B cell (primary cell): ENCODE data around the gene DPM2. TPM values are rescaled to one million over a fixed set of nuclear protein-coding genes. Genes with fewer than 3 reads are reported as not detected.

Experiments used
- ATAC-seq: fragments of 200-7000 bp; cut with Tn5 transposase; one replicate; pipeline ENCODE4 v1.10.0; 2021; ENCODE audit warnings: low read depth, mild to moderate bottlenecking, moderate number of reproducible peaks, moderate library complexity
- CTCF ChIA-PET: fragments of 350-600 bp; sonication (Branson Sonifier 250); formaldehyde crosslinking; loops from one replicate; lab custom pipeline; 2021; ENCODE audit warnings: antibody characterized with exemption, inconsistent platforms; lab: Charles Lee
- POLR2A ChIA-PET: fragments of 350-600 bp; sonication (Branson Sonifier 250); formaldehyde crosslinking; loops from one replicate; lab custom pipeline; 2021; ENCODE audit warnings: antibody characterized with exemption; lab: Charles Lee
- DNase-seq: peaks from one replicate; pipeline ENCODE4 v3.0.0; 2013
- H2AFZ ChIP-seq: 2 replicates; pipeline ENCODE4 v1.6.1; 2012; ENCODE audit warnings: mild to moderate bottlenecking, low read depth, low read length; ENCODE audit not compliant: insufficient read depth, poor library complexity, severe bottlenecking
- H3K27ac ChIP-seq, 2 donors: 1 replicate in 1 of 2; 2 replicates in 1 of 2; pipeline ENCODE4 v1.5.1; 2012 to 2013; ENCODE audit warnings: low read length in 2 of 2, mild to moderate bottlenecking in 2 of 2, moderate library complexity in 1 of 2
- H3K27me3 ChIP-seq, 4 experiments: fragments of 200-600 bp in 1 of 4; sonication (generic) in 1 of 4; replicated peaks in 1 of 4; 1 replicate in 2 of 4; 2 replicates in 2 of 4; pipeline versions ENCODE4 v1.6.1 to v1.7.0; 2013 to 2016; ENCODE audit warnings: low read length in 3 of 4, mild to moderate bottlenecking in 2 of 4, mixed read lengths in 1 of 4, moderate library complexity in 1 of 4; ENCODE audit not compliant: insufficient read depth in 4 of 4, control insufficient read depth in 3 of 4; ENCODE audit errors: control extremely low read depth in 1 of 4
- H3K36me3 ChIP-seq, 2 experiments: replicated peaks in 1 of 2; 1 replicate in 1 of 2; 2 replicates in 1 of 2; pipeline versions ENCODE4 v1.6.1 to v1.7.1; 2013; ENCODE audit warnings: low read length in 1 of 2; ENCODE audit not compliant: insufficient read depth in 2 of 2, control insufficient read depth in 1 of 2; ENCODE audit errors: control extremely low read depth in 1 of 2, extremely low read depth in 1 of 2
- H3K4me1 ChIP-seq, 2 donors: fragments of 200-600 bp in 1 of 2; sonication (generic) in 1 of 2; 1 replicate in 1 of 2; 2 replicates in 1 of 2; pipeline versions ENCODE4 v1.5.1 to v1.6.1; 2013 to 2017; ENCODE audit warnings: low read length in 2 of 2; ENCODE audit not compliant: control insufficient read depth in 2 of 2, insufficient read depth in 2 of 2
- H3K4me2 ChIP-seq: replicated peaks from 2 replicates; pipeline ENCODE3; 2012; ENCODE audit warnings: mild to moderate bottlenecking, low read depth, low read length; ENCODE audit not compliant: poor library complexity, severe bottlenecking
- H3K4me3 ChIP-seq, 5 experiments: fragments of 200-600 bp in 1 of 5; sonication (generic) in 1 of 5; 1 replicate in 3 of 5; 2 replicates in 2 of 5; pipeline versions ENCODE4 v1.5.1 to v1.7.0; 2011 to 2016; ENCODE audit warnings: low read length in 4 of 5, mild to moderate bottlenecking in 4 of 5, low read depth in 2 of 5, control low read depth in 1 of 5, moderate library complexity in 1 of 5; ENCODE audit not compliant: insufficient read depth in 1 of 5; ENCODE audit errors: control extremely low read depth in 1 of 5, extremely low read depth in 1 of 5
- H3K79me2 ChIP-seq: fragments of 200-600 bp; sonication (generic); one replicate; pipeline ENCODE4 v1.6.0; 2016; ENCODE audit warnings: low read length; ENCODE audit not compliant: control insufficient read depth, insufficient read depth
- H3K9ac ChIP-seq: fragments of 200-600 bp; sonication (generic); 2 replicates; pipeline ENCODE4 v1.6.1; 2017; ENCODE audit warnings: mild to moderate bottlenecking, low read length, moderate library complexity
- H3K9me3 ChIP-seq, 3 donors: one replicate each; pipeline versions ENCODE4 v1.6.1 to v1.7.1; 2013; ENCODE audit warnings: low read length in 2 of 3; ENCODE audit not compliant: control insufficient read depth in 2 of 3, insufficient read depth in 1 of 3; ENCODE audit errors: control extremely low read depth in 1 of 3
- H4K20me1 ChIP-seq: 2 replicates; pipeline ENCODE4 v1.6.0; 2012; ENCODE audit warnings: mild to moderate bottlenecking, low read length; ENCODE audit not compliant: insufficient read depth, control insufficient read depth, poor library complexity, severe bottlenecking
- H3K27ac Mint-ChIP-seq: one replicate; pipeline ENCODE4 v1.8.0; 2021; ENCODE audit warnings: mixed read lengths
- H3K27me3 Mint-ChIP-seq: one replicate; pipeline ENCODE4 v1.8.0; 2021; ENCODE audit warnings: mixed read lengths
- H3K4me1 Mint-ChIP-seq: one replicate; pipeline ENCODE4 v1.8.0; 2021; ENCODE audit warnings: mixed read lengths
- H3K4me3 Mint-ChIP-seq: one replicate; pipeline ENCODE4 v1.8.0; 2021; ENCODE audit warnings: mixed read lengths
- H3K9me3 Mint-ChIP-seq: one replicate; pipeline ENCODE4 v1.8.0; 2022; ENCODE audit warnings: mixed read lengths; ENCODE audit not compliant: insufficient read depth
- CTCF ChIP-seq: fragments of 200-600 bp; IDR thresholded peaks from one replicate; pipeline ENCODE4 v1.8.0; 2022; ENCODE audit warnings: antibody characterized with exemption, mild to moderate bottlenecking
- EZH2 ChIP-seq: IDR thresholded peaks from 2 replicates; pipeline ENCODE4 v1.6.1; 2012; ENCODE audit warnings: borderline replicate concordance, low read depth, mild to moderate bottlenecking, moderate library complexity, low read length; ENCODE audit not compliant: insufficient read depth, poor library complexity, severe bottlenecking
- WGBS: methylation state at CpG from one replicate; pipeline ENCODE4 v1.1.5; 2013; ENCODE audit warnings: missing lambda C conversion rate; ENCODE audit not compliant: insufficient coverage; 5-methylcytosine and 5-hydroxymethylcytosine counted together
- intact Hi-C: fragments of 100-400 bp; cut with micrococcal nuclease; formaldehyde crosslinking; loops from one replicate; pipeline ENCODE4 v1.10.0; 2022
- polyA plus RNA-seq: library from polyadenylated mRNA; depleted of rRNA; stranded (reverse); fragments of >200 nt; gene quantifications from 2 replicates; pipeline ENCODE4 v1.2.3, GENCODE V29; 2012
- total RNA-seq, 2 donors: library from RNA; stranded (reverse); fragments of 120-200 nt in 1 of 2; gene quantifications; 1 replicate in 1 of 2; 2 replicates in 1 of 2; pipeline versions ENCODE4 v1.2.3 to v1.2.4, GENCODE V29; 2013 to 2022

DPM2 gene
- total and polyA plus RNA-seq, 2 donors (not counting 1 experiment from before 2014, with no cell fraction given): 34.1 to 42.9 TPM

DNA sequence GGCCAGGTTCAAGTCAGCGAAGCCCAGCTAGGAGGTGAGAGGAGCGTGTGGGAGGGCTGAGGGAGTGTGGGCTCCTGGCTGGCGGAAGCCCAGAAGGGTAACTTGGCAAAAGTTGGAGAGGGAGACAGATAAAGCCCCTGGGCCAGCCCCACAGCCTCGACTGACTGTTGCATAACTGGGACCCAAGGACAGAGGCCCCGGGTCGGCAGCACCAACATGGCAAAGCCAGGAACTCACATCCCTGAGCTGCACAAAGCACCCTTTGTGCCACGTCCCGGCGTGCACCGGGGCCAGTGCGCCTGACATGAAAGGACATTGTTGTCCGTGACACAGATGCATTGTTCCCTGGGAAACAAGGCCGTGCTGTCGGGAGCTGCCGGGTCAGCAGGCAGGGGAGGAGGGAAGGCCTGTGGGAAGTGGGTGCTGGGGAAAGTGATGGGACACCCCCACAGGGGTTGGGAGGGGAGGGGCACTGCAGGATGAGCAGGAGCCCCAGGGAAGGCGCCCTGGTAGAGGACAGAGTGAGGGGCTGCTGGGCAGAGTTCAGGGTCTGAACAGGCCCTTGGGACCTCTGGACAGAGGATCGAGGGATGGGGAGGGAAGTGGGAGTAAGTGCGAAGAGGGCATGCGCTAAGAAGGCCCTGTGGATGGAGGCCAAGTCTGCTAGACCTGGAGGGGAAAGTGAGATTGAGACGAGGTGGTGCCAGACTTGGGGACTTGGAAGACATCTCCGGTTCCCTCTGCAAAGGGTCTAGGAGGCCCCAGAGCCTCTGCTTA, 13.0 kb upstream of the DPM2 start:
- ChIA-PET POLR2A (interaction anchor here (0.7 kb wide), 1 partner anchor 18 kb away, joined by 5 read pairs; no protein-coding TSS in a partner anchor), CTCF (interaction anchor here (0.6 to 12.6 kb wide), 3 partner anchors 60 to 85 kb away, joined by 3 to 310 read pairs (median 251); no protein-coding TSS in a partner anchor)
- H3K9me3 ChIP-seq: no peaks in the 10 kb centered on the region
- H3K9me3 Mint-ChIP-seq: no peaks in the 10 kb centered on the region
- H2AFZ ChIP-seq: no peak overlapping the region
- no peak overlapping the region for H3K4me3 Mint-ChIP-seq
- H3K36me3 ChIP-seq: peaks cover 0 to 49% of the 10 kb centered on the region in 2 experiments
- ATAC-seq: no peak
- TF ChIP-seq CTCF (no peak), EZH2 (no peak)
- H3K4me1 ChIP-seq: peaks cover 4 to 20% of the 10 kb centered on the region in 2 donors
- H3K4me3 ChIP-seq: no peak overlapping the region
- H3K79me2 ChIP-seq: peaks cover 71% of the 10 kb centered on the region
- peak overlapping the region; percentile 73 for H3K27ac Mint-ChIP-seq
- intact Hi-C loops: no loop called here
- no peaks in the 10 kb centered on the region for H3K27me3 ChIP-seq
- no peak overlapping the region for H3K9ac ChIP-seq
- H3K4me2 ChIP-seq: no peak overlapping the region
- H3K4me1 Mint-ChIP-seq: peaks cover 29% of the 10 kb centered on the region
- no peaks in the 10 kb centered on the region for H3K27me3 Mint-ChIP-seq
- DNase-seq: no peak
- WGBS: 96% methylated on average over 19 of the region's 21 CpGs
- H4K20me1 ChIP-seq: peaks cover 97% of the 10 kb centered on the region
- H3K27ac ChIP-seq: no peak overlapping the region
